H1 (cell line): Measurements from ENCODE around the gene UQCC5. TPM values are rescaled to one million over a fixed set of nuclear protein-coding genes. Genes with fewer than 3 reads are reported as not detected.

Experiments
- ATF2 ChIP-seq: IDR thresholded peaks from 2 replicates; pipeline ENCODE4 v1.6.1; 2012; ENCODE audit warnings: low read length, inconsistent platforms
- CREB1 ChIP-seq: IDR thresholded peaks from 2 replicates; pipeline ENCODE4 v1.6.1; 2012; ENCODE audit warnings: inconsistent platforms
- EP300 ChIP-seq, 2 experiments: IDR thresholded peaks; 1 replicate in 1 of 2; 2 replicates in 1 of 2; pipeline ENCODE4 v1.6.1; 2011 to 2012; ENCODE audit warnings: low read depth in 2 of 2, low read length in 2 of 2, mild to moderate bottlenecking in 2 of 2, borderline replicate concordance in 1 of 2, inconsistent platforms in 1 of 2, moderate library complexity in 1 of 2
- KDM5A ChIP-seq: fragments of 200-600 bp; IDR thresholded peaks from 2 replicates; pipeline ENCODE4 v1.7.1; 2012; ENCODE audit warnings: mild to moderate bottlenecking, low read length, inconsistent platforms, mixed read lengths
- TAF1 ChIP-seq: IDR thresholded peaks from 2 replicates; pipeline ENCODE4 v1.6.1; 2011; ENCODE audit warnings: mild to moderate bottlenecking, low read depth, low read length
- polyA plus RNA-seq, 7 experiments: library from polyadenylated mRNA; depleted of rRNA in 3 of 7; stranded (reverse) in 5 of 7; unstranded in 2 of 7; fragments of >200 nt in 5 of 7; fragments of 200-250 nt in 2 of 7; gene quantifications; 1 replicate in 5 of 7; 2 replicates in 1 of 7; 4 replicates in 1 of 7; pipeline versions ENCODE4 v1.2.1 to v1.2.3, GENCODE V29; 2011 to 2013; ENCODE audit warnings: missing spikeins in 2 of 7, mixed read lengths in 2 of 7
- total RNA-seq: library from RNA; stranded (reverse); fragmentation: NEBNext Ultra II Directional; extraction: Animal tissue kit (Norgen Biotek cat#: 25700); gene quantifications from 2 replicates; pipeline ENCODE4 v1.2.1, GENCODE V29; 2021

The UQCC5 gene
- total and polyA plus RNA-seq, 2 of the 8 experiments (the other 6 are each of a cell fraction or from before 2014, with no cell fraction given) = 35.0 to 37.7 TPM

GRCh38 chr3:52541050-52541449, 4.6 kb downstream of the UQCC5 start (continued):
- TF ChIP-seq ATF2 (no peak), EP300 (IDR thresholded peaks at IDR 0.05; ENCODE audit: borderline replicate concordance in 1 of 2, low read depth in 2 of 2, low read length in 2 of 2) (no peak), KDM5A (no peak), TAF1 (no peak), CREB1 (no peak)
